ENCODE data around the gene ARSD. TPM values are rescaled to one million over a fixed set of nuclear protein-coding genes. Genes with fewer than 3 reads are reported as not detected.
A peak's percentile ranks its signal among the peaks of the same experiment; 100 is the strongest.
"Not testable (repeated sequence)": the region's sequence is repeated elsewhere in the genome, so short reads cannot be mapped to it uniquely, and the experiment has no call there.

ARSD gene
- total RNA-seq, 2 experiments from 2014 or later = 0.47 to 0.50 TPM

DNA sequence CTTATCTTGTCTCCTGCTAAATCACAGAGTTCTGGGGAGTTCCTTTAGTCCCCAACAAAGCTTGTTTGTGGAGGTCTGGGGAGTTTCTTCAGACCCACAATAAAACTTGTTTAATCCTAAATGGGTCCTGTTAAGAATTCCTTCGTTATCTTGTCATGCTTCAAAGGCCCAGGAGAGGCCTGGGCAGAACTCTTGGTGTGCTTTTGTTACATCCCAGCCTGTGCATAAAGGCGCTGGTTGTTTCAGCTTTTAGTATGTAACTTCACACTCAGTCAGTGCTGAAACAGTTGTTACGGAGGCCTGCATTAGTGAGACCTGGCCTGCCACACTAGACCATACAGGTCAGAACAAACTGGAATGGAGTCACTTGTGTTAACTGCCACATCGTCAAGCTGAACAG is 2.9 kb downstream of the ARSD start:
- H3K4me3 Mint-ChIP-seq; DNase-seq; H3K27ac Mint-ChIP-seq; CTCF ChIA-PET; H3K9me3 Mint-ChIP-seq; intact Hi-C loops (cut with micrococcal nuclease); H3K27me3 Mint-ChIP-seq (ENCODE audit: low read depth); H3K4me1 Mint-ChIP-seq (ENCODE audit: low read depth); H3K36me3 Mint-ChIP-seq (ENCODE audit: low read depth): not testable (repeated sequence)

DNA sequence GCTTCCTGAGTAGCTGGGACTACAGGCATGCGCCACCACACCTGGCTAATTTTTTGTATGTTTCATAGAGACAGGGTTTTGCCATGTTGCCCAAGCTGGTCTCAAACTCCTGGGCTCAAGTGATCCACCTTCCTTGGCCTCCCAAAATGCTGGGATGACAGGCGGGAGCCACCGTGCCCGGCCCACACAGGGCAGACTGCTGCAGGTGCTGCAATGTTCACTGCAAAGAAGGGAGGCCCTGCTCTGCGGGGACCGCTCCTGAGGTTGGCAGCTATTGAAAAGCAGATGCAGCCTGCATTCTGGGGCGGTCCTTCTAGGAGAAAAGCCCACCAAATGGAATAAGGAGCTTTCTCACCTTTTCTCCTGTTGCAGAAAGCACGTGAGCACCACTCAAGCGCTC is 5.0 kb downstream of the ARSD start:
- CTCF ChIA-PET = no interaction called here

DNA sequence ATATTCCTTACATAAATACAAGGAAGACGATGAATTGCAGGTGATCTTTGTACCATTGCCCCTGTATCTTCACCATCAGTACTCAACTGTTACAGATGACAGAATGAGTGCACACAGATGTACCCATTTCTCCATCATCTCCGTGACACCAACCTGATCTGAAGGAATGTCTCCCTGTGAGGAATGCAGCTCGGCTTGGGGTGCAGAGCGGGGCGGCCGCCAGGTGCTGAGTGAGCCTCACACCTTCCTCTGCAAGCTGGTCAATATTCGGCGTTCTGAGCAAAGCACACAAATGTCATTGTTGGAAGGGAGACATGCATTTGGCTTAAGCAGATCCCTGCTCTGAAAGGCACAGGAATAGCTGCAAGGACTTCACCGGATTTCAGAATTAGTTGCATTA is 7.4 kb downstream of the ARSD start:
- DNase-seq = no peak
- Mint-ChIP-seq H3K9me3 (no peaks in the 10 kb centered on the region), H3K4me1 (ENCODE audit: low read depth) (no peaks in the 10 kb centered on the region), H3K27me3 (ENCODE audit: low read depth) (no peaks in the 10 kb centered on the region), H3K36me3 (ENCODE audit: low read depth) (no peaks in the 10 kb centered on the region), H3K27ac (no peak overlapping the region), H3K4me3 (no peak overlapping the region)
- CTCF ChIA-PET = no interaction called here
- intact Hi-C loops (cut with micrococcal nuclease) = no loop called here

More for the DNA sequence above, 5.0 kb downstream of the ARSD start:
- Mint-ChIP-seq H3K27ac (no peak overlapping the region), H3K9me3 (no peaks in the 10 kb centered on the region), H3K4me3 (no peak overlapping the region), H3K27me3 (ENCODE audit: low read depth) (no peaks in the 10 kb centered on the region), H3K36me3 (ENCODE audit: low read depth) (no peaks in the 10 kb centered on the region), H3K4me1 (ENCODE audit: low read depth) (no peaks in the 10 kb centered on the region)
- intact Hi-C loops (cut with micrococcal nuclease) = no loop called here
- no peak for DNase-seq

GRCh38 chrX:2921193-2921592 is 7.9 kb downstream of the ARSD start:
- intact Hi-C loops (cut with micrococcal nuclease) = no loop called here
- Mint-ChIP-seq H3K4me3 (no peak overlapping the region), H3K9me3 (peaks cover 4% of the 10 kb centered on the region), H3K27me3 (ENCODE audit: low read depth) (no peaks in the 10 kb centered on the region), H3K36me3 (ENCODE audit: low read depth) (no peaks in the 10 kb centered on the region), H3K4me1 (ENCODE audit: low read depth) (no peaks in the 10 kb centered on the region), H3K27ac (peak overlapping the region; percentile 15)
- no peak for DNase-seq
- CTCF ChIA-PET = no interaction called here

GRCh38 chrX:2917767-2918166 is 11.4 kb downstream of the ARSD start:
- Mint-ChIP-seq H3K27ac (no peak overlapping the region), H3K9me3 (peaks cover 6% of the 10 kb centered on the region), H3K4me3 (no peak overlapping the region), H3K4me1 (ENCODE audit: low read depth) (no peaks in the 10 kb centered on the region), H3K27me3 (ENCODE audit: low read depth) (no peaks in the 10 kb centered on the region), H3K36me3 (ENCODE audit: low read depth) (no peaks in the 10 kb centered on the region)
- no peak for DNase-seq
- intact Hi-C loops (cut with micrococcal nuclease) = no loop called here
- CTCF ChIA-PET = no interaction called here

- intact Hi-C loops (cut with micrococcal nuclease) = no loop called here
- no peak for DNase-seq
- no peaks in the 10 kb centered on the region for H3K36me3 Mint-ChIP-seq (ENCODE audit: low read depth)
- H3K9me3 Mint-ChIP-seq = peaks cover 6% of the 10 kb centered on the region
- no peaks in the 10 kb centered on the region for H3K27me3 Mint-ChIP-seq (ENCODE audit: low read depth)
- CTCF ChIA-PET = no interaction called here
- H3K4me1 Mint-ChIP-seq (ENCODE audit: low read depth) = no peaks in the 10 kb centered on the region
- H3K4me3 Mint-ChIP-seq = no peak overlapping the region
- no peak overlapping the region for H3K27ac Mint-ChIP-seq
These were observed 16.0 kb downstream of the ARSD start for GRCh38 chrX:2913118-2913517.

- Mint-ChIP-seq H3K4me1 (ENCODE audit: low read depth) (no peaks in the 10 kb centered on the region), H3K27ac (no peak overlapping the region), H3K36me3 (ENCODE audit: low read depth) (no peaks in the 10 kb centered on the region), H3K4me3 (no peak overlapping the region), H3K9me3 (no peaks in the 10 kb centered on the region), H3K27me3 (ENCODE audit: low read depth) (no peaks in the 10 kb centered on the region)
- DNase-seq = no peak
- intact Hi-C loops (cut with micrococcal nuclease) = no loop called here
- CTCF ChIA-PET = no interaction called here
These were observed 19.0 kb downstream of the ARSD start for GRCh38 chrX:2910109-2910508.

GRCh38 chrX:2908125-2908685 is 20.9 kb downstream of the ARSD start:
- Mint-ChIP-seq H3K4me1 (ENCODE audit: low read depth) (no peaks in the 10 kb centered on the region), H3K27ac (no peak overlapping the region), H3K9me3 (no peaks in the 10 kb centered on the region), H3K36me3 (ENCODE audit: low read depth) (no peaks in the 10 kb centered on the region), H3K27me3 (ENCODE audit: low read depth) (no peaks in the 10 kb centered on the region), H3K4me3 (no peak overlapping the region)
- CTCF ChIA-PET = no interaction called here
- intact Hi-C loops (cut with micrococcal nuclease) = no loop called here
- DNase-seq = no peak

GRCh38 chrX:2907295-2907694 is 21.8 kb downstream of the ARSD start:
- H3K4me3 Mint-ChIP-seq = no peak overlapping the region
- H3K9me3 Mint-ChIP-seq = peaks cover 2% of the 10 kb centered on the region
- no peak overlapping the region for H3K27ac Mint-ChIP-seq

GRCh38 chrX:2903366-2903765 is 25.8 kb downstream of the ARSD start:
- no peak overlapping the region for H3K27ac Mint-ChIP-seq
- intact Hi-C loops (cut with micrococcal nuclease) = no loop called here
- H3K4me1 Mint-ChIP-seq (ENCODE audit: low read depth) = peaks cover 3% of the 10 kb centered on the region
- H3K4me3 Mint-ChIP-seq = no peak overlapping the region
- DNase-seq = no peak
- CTCF ChIA-PET = no interaction called here
- H3K9me3 Mint-ChIP-seq = peaks cover 2% of the 10 kb centered on the region
- no peaks in the 10 kb centered on the region for H3K27me3 Mint-ChIP-seq (ENCODE audit: low read depth)
- no peaks in the 10 kb centered on the region for H3K36me3 Mint-ChIP-seq (ENCODE audit: low read depth)

More at GRCh38 chrX:2907295-2907694, 21.8 kb downstream of the ARSD start:
- no peak for DNase-seq
- H3K4me1 Mint-ChIP-seq (ENCODE audit: low read depth) = no peaks in the 10 kb centered on the region
- no peaks in the 10 kb centered on the region for H3K27me3 Mint-ChIP-seq (ENCODE audit: low read depth)
- intact Hi-C loops (cut with micrococcal nuclease) = no loop called here
- no peaks in the 10 kb centered on the region for H3K36me3 Mint-ChIP-seq (ENCODE audit: low read depth)
- CTCF ChIA-PET = no interaction called here

DNA sequence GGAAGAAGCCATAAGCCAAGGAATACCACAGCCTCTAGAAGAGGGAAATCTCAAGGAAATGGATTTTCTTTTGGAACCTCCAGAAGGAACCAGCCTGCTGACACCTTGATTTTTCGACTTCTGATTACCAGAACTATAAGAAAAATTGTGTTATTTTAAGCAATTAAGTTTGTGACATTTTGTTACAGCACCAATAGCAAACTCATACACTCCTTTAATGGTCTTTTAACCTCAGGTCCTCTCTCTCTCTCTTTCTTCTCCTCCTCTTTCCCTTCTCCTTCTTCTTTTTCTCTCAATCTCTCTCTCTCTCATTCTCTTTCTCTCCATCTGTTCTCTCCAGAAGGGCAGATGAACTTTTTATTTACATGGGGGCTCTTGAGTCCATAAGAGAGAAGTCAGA is 26.3 kb downstream of the ARSD start:
- H3K4me1 Mint-ChIP-seq (ENCODE audit: low read depth) = peaks cover 7% of the 10 kb centered on the region
- no peaks in the 10 kb centered on the region for H3K36me3 Mint-ChIP-seq (ENCODE audit: low read depth)
- no peak overlapping the region for H3K4me3 Mint-ChIP-seq
- H3K27ac Mint-ChIP-seq = no peak overlapping the region
- CTCF ChIA-PET = no interaction called here
- H3K27me3 Mint-ChIP-seq (ENCODE audit: low read depth) = no peaks in the 10 kb centered on the region
- H3K9me3 Mint-ChIP-seq = peaks cover 2% of the 10 kb centered on the region
- no peak for DNase-seq
- intact Hi-C loops (cut with micrococcal nuclease) = no loop called here

DNA sequence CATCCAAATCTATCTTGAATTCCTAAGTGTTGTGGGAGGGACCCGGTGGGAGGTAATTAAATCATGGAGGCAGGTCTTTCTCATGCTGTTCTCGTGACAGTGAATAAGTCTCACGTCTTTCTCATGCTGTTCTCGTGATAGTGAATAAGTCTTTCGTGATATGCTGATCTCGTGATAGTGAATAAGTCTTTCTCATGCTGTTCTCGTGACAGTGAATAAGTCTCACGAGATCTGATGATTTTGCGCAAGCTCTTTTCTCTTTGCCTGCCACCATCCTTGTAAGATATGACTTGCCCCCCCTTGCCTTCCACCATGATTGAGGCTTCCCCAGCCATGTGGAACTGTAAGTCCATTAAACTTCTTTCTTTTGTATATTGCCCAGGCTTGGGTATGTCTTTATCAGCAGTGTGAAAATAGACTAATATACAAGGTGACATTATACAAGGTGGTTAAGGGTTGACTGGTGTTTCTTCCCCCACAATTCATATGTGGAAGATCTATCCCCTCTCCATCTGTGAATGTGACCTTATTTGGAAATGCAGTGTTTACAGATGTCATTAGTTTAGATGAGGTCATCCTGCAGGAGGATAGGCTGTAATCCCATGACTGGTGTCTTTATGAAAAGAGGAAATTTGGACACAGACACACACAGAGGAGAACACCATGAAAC is 27.6 kb downstream of the ARSD start:
- no peaks in the 10 kb centered on the region for H3K36me3 Mint-ChIP-seq (ENCODE audit: low read depth)
- CTCF ChIA-PET = no interaction called here
- peaks cover 2% of the 10 kb centered on the region for H3K9me3 Mint-ChIP-seq
- DNase-seq = no peak
- H3K27ac Mint-ChIP-seq = no peak overlapping the region
- H3K4me1 Mint-ChIP-seq (ENCODE audit: low read depth) = peaks cover 8% of the 10 kb centered on the region
- H3K27me3 Mint-ChIP-seq (ENCODE audit: low read depth) = no peaks in the 10 kb centered on the region
- intact Hi-C loops (cut with micrococcal nuclease) = no loop called here
- no peak overlapping the region for H3K4me3 Mint-ChIP-seq

DNA sequence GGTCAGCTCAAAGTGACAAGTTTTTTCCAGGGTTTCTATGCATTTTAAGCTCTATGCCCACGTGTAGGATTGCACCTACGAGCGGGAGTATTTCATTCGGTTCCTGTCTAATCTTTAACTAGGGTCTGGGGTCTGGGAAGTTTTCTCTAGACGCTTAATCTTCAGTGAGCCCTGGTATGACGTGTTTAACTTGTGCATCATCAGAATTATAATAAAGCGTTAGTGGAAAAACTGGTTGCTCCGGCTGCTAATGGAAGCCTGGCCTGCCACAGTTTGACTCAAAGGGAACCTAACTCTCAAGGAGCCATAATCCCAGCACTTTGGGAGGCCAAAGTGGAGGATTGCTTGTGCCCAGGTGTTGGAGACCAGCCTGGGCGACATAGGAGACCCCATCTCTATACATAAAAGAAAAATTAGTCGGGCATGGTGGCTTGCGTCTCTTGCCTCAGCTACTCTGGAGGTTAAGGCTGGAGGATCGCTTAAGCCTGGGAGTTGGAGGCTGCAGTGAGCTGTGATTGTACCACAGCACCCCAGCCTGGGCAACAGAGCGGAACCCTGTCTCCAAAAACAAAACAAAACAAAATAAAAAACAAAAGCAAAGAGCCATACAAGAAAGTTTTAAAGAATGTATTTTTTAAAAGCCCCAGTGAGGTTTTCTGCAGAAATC is 30.2 kb downstream of the ARSD start:
- no peak overlapping the region for H3K4me3 Mint-ChIP-seq
- H3K27ac Mint-ChIP-seq = no peak overlapping the region
- intact Hi-C loops (cut with micrococcal nuclease) = no loop called here
- CTCF ChIA-PET = no interaction called here
- H3K27me3 Mint-ChIP-seq (ENCODE audit: low read depth) = peaks cover under 1% of the 10 kb centered on the region
- no peaks in the 10 kb centered on the region for H3K36me3 Mint-ChIP-seq (ENCODE audit: low read depth)
- H3K4me1 Mint-ChIP-seq (ENCODE audit: low read depth) = peaks cover 8% of the 10 kb centered on the region
- DNase-seq = no peak
- H3K9me3 Mint-ChIP-seq = peaks cover 2% of the 10 kb centered on the region

All from activated naive CD4-positive, alpha-beta T cell treated with anti-CD3 and anti-CD28 coated beads for 36 hours (primary cell).